Adrenal gland (tissue), 12 donors: ENCODE data around the gene RPSA. TPM values are rescaled to one million over a fixed set of nuclear protein-coding genes. Genes with fewer than 3 reads are reported as not detected.
"Not testable (repeated sequence)": the region's sequence is repeated elsewhere in the genome, so short reads cannot be mapped to it uniquely, and the experiment has no call there.

Experiments
- DNase-seq, 7 donors: peaks; one replicate each; pipeline ENCODE4 v3.0.0-alpha.2; 2019 to 2020
- H3K27ac ChIP-seq, 5 donors: fragments of 200-600 bp; sonication (generic) in 4 of 5; 1 replicate in 3 of 5; 2 replicates in 2 of 5; pipeline versions ENCODE4 v1.5.1 to v1.8.0; 2016 to 2020; ENCODE audit warnings: mild to moderate bottlenecking in 1 of 5
- H3K27me3 ChIP-seq: fragments of 200-600 bp; 2 replicates; pipeline ENCODE4 v1.8.0; 2021
- H3K36me3 ChIP-seq, 2 donors: fragments of 200-600 bp; replicated peaks in 1 of 2; 1 replicate in 1 of 2; 2 replicates in 1 of 2; pipeline versions ENCODE4 v1.5.1 to v1.8.0; 2018 to 2022
- H3K4me1 ChIP-seq, 2 donors: fragments of 200-600 bp; replicated peaks in 1 of 2; 1 replicate in 1 of 2; 2 replicates in 1 of 2; pipeline versions ENCODE4 v1.5.1 to v1.8.0; 2018 to 2021
- H3K4me3 ChIP-seq, 4 donors: fragments of 200-600 bp; sonication (generic) in 3 of 4; one replicate each; pipeline ENCODE4 v1.5.1; 2016 to 2018
- H3K9me3 ChIP-seq, 3 donors: fragments of 200-600 bp; sonication (generic) in 1 of 3; replicated peaks in 1 of 3; 1 replicate in 2 of 3; 2 replicates in 1 of 3; pipeline versions ENCODE4 v1.5.1 to v1.8.0; 2016 to 2021
- POLR2A ChIP-seq, 2 donors: fragments of 450-650 bp; IDR thresholded peaks; one replicate each; pipeline ENCODE4 v1.6.1; 2017; ENCODE audit warnings: antibody characterized with exemption in 2 of 2, mild to moderate bottlenecking in 2 of 2, moderate library complexity in 1 of 2
- WGBS, 4 donors: extraction: QIAGEN DNeasy Blood & Tissue Kit in 2 of 4; methylation state at CpG; one replicate each; pipeline versions ENCODE4 v1.1.5 to v1.1.7; 2013 to 2017; 5-methylcytosine and 5-hydroxymethylcytosine counted together
- intact Hi-C, 2 donors: fragments of 100-400 bp; cut with DNase I; formaldehyde crosslinking; loops; one replicate each; pipeline versions ENCODE4 v1.14.1 to v1.15.0; 2022 to 2023
- polyA plus RNA-seq, 3 donors: library from polyadenylated mRNA; stranded (reverse); fragments of 200-250 nt in 2 of 3; fragments of 350-450 nt in 1 of 3; fragmentation: Illumina TruSeq in 1 of 3; extraction: RNeasy Lipid Tissue Mini Kit (QIAGEN cat#74804) in 1 of 3; gene quantifications; one replicate each; pipeline ENCODE4 v1.2.3, GENCODE V29; 2013 to 2014
- total RNA-seq, 9 donors: library from RNA; depleted of rRNA in 4 of 9; stranded (reverse); fragments of >200 nt in 4 of 9; fragments of 120-200 nt in 1 of 9; fragmentation: NEBNext Ultra II Directional in 1 of 9; extraction: Animal tissue kit (Norgen Biotek cat#: 25700) in 1 of 9; gene quantifications; one replicate each; pipeline versions ENCODE4 v1.1.0 to v1.2.4, GENCODE V29; 2013 to 2023
- TF ChIP-seq, protein P1 (sequence below), 6 experiments: fragments of 450-650 bp in 4 of 6; fragments of 200-600 bp in 2 of 6; sonication (generic) in 1 of 6; IDR thresholded peaks; 1 replicate in 5 of 6; 2 replicates in 1 of 6; pipeline versions ENCODE4 v1.5.1 to v1.8.0; 2016 to 2021; ENCODE audit warnings: antibody characterized with exemption in 6 of 6, mild to moderate bottlenecking in 2 of 6, moderate library complexity in 1 of 6
- donor health status: healthy with polysubstance abuse.
- donor health status: Bipolar disorder and iron deficiency.
- donor health status: DM: yes; HTN: yes; CAD: no.
- donor health status: DM: no; HTN: no; CAD: no.
- donor health status: DM: no; HTN: no; CAD: no.
- donor health status: DM: yes; HTN: yes; CAD: no.

RPSA gene
- total and polyA plus RNA-seq, 12 donors: 525 to 1,751 (median 852) TPM

DNA sequence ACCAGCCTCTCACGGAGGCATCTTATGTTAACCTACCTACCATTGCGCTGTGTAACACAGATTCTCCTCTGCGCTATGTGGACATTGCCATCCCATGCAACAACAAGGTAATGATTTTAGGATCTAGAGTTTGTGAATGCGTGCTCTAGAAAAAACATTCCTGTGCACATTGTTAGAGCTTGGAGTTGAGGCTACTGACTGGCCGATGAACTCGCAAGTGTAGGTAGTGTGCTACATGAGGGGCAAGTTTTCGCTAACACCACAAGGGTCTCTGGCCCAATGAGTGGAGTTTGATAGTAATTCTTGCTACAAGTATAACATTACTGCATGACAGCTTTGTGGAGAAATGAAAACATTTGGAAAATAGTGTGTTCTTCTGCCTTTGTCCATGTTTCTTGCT lies 4.4 kb downstream of the RPSA start:
- H3K27me3 ChIP-seq: no peaks in the 10 kb centered on the region
- no peak for DNase-seq
- intact Hi-C loops: no loop called here
- peaks cover 6 to 18% of the 10 kb centered on the region in 2 donors for H3K4me1 ChIP-seq
- no peak overlapping the region for H3K4me3 ChIP-seq
- H3K9me3 ChIP-seq: no peaks in the 10 kb centered on the region
- H3K27ac ChIP-seq: no peak overlapping the region
- TF ChIP-seq, protein P1, sequence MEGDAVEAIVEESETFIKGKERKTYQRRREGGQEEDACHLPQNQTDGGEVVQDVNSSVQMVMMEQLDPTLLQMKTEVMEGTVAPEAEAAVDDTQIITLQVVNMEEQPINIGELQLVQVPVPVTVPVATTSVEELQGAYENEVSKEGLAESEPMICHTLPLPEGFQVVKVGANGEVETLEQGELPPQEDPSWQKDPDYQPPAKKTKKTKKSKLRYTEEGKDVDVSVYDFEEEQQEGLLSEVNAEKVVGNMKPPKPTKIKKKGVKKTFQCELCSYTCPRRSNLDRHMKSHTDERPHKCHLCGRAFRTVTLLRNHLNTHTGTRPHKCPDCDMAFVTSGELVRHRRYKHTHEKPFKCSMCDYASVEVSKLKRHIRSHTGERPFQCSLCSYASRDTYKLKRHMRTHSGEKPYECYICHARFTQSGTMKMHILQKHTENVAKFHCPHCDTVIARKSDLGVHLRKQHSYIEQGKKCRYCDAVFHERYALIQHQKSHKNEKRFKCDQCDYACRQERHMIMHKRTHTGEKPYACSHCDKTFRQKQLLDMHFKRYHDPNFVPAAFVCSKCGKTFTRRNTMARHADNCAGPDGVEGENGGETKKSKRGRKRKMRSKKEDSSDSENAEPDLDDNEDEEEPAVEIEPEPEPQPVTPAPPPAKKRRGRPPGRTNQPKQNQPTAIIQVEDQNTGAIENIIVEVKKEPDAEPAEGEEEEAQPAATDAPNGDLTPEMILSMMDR (IDR thresholded peaks at IDR 0.05): no peak
- TF ChIP-seq POLR2A (IDR thresholded peaks at IDR 0.05): no peak
- 96 to 99% (median 98%) methylated on average over 4 to 7 of the region's 7 CpGs for WGBS, 4 donors
- H3K36me3 ChIP-seq: peaks cover 0 to 48% of the 10 kb centered on the region in 2 donors

- H3K4me1 ChIP-seq: peaks cover 3 to 8% of the 10 kb centered on the region in 2 donors
These were observed 6.2 kb downstream of the RPSA start for GRCh38 chr3:39412668-39413260.

DNA sequence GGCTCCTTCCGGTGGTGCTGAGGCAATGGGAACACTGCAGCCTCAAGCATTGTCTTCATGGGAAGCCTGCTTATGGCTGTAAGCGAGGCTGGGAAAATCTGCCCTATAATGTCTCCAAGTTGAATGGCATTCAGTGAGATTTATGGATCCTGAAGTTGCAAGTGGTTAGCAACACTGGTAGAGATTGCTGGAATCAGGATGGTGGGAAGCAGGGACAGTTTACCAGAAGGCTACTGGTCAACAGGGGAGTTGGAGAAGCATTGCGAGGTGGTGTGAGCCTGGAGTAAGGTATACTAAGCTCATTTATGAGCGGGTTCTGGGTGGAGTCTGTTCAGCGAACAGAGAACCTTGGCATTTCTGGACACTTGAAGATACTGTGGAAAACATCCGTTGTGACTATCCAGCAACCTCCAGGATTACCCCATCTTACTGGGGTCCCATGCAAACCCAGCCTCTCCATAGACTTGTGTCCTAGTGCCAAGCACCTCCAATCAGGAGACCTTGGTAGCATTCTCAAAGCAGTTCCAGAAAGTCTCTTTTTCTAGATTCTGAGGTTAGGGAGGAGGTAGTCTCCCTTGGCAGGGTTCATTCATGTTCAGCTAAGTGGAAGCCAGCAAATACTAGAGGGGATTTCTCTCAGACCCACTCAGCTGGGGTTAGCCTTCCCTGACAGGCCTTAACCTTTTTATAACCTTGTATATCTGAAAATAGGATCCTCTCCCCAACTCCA lies 7.3 kb downstream of the RPSA start:
- Histone ChIP-seq H3K4me1 (peaks cover 0 to 3% of the 10 kb centered on the region in 2 donors), H3K4me3 (no peak overlapping the region), H3K36me3 (peaks cover 0 to 48% of the 10 kb centered on the region in 2 donors), H3K9me3 (no peaks in the 10 kb centered on the region), H3K27ac (no peak overlapping the region), H3K27me3 (no peaks in the 10 kb centered on the region)
- 59 to 79% (median 70%) methylated on average over 6 of the region's 6 CpGs for WGBS, 4 donors
- TF ChIP-seq, protein P1 (IDR thresholded peaks at IDR 0.05): no peak
- no peak for TF ChIP-seq POLR2A (IDR thresholded peaks at IDR 0.05)
- intact Hi-C loops: no loop called here
- no peak for DNase-seq

More at GRCh38 chr3:39412668-39413260, 6.2 kb downstream of the RPSA start:
- Histone ChIP-seq H3K9me3 (no peaks in the 10 kb centered on the region), H3K36me3 (peaks cover 0 to 48% of the 10 kb centered on the region in 2 donors), H3K27ac (no peak overlapping the region), H3K4me3 (no peak overlapping the region), H3K27me3 (no peaks in the 10 kb centered on the region)
- no peak for TF ChIP-seq POLR2A (IDR thresholded peaks at IDR 0.05)
- TF ChIP-seq, protein P1 (IDR thresholded peaks at IDR 0.05): no peak
- no peak for DNase-seq
- WGBS, 4 donors: 92 to 93% (median 92%) methylated on average over 9 of the region's 9 CpGs
- intact Hi-C loops: no loop called here

DNA sequence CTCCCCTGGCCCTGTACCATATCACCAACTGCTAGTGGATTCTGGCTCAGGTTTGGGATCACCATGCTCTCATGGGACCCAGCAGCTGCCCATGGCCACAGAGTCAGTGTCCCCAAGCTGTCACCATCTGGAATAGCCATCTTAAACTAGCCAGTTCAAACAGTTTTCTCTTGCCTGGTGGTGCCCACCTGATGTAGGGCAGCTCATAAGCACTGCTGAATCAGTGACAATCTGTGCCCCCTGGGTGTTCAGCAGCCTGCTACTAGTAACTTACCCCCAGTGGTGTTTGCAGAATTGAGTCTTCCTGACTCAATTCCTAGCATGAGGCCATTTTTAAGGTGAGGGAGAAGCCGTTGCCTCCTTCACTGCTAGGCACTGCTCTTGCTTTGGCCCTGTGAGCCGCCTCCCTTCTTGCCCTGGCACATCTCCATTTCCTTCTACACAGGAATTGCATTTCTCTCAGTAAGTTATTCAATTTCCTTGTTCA lies 7.9 kb downstream of the RPSA start:
- DNase-seq: no peak
- Histone ChIP-seq H3K9me3 (no peaks in the 10 kb centered on the region), H3K4me1 (peaks cover 0 to 3% of the 10 kb centered on the region in 2 donors), H3K4me3 (no peak overlapping the region), H3K36me3 (peaks cover 0 to 44% of the 10 kb centered on the region in 2 donors), H3K27me3 (no peaks in the 10 kb centered on the region), H3K27ac (no peak overlapping the region)
- intact Hi-C loops: no loop called here
- 60 to 78% (median 72%) methylated on average over 2 of the region's 2 CpGs for WGBS, 4 donors
- no peak for TF ChIP-seq POLR2A (IDR thresholded peaks at IDR 0.05)
- TF ChIP-seq, protein P1 (IDR thresholded peaks at IDR 0.05): no peak

DNA sequence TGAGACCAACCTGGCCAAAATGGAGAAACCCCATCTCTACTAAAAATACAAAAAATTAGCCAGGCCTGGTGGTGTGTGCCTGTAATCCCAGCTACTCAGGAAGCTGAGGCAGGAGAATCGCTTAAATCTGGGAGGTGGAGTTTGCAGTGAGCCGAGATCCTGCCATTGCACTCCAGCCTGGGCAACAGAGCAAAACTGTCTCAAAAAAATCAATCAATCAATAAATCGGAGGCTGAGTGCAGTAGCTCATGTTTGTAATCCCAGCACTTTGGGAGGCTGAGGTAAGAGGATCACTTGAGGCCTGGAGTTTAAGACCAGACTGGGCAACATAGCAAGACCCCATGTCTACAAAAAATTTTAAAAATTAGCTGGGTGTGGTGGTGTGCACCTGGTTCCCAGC lies 8.8 kb downstream of the RPSA start:
- H3K27me3 ChIP-seq, H3K9me3 ChIP-seq, H3K4me3 ChIP-seq, DNase-seq, H3K4me1 ChIP-seq, H3K27ac ChIP-seq: not testable (repeated sequence)
- WGBS, 4 donors: 87 to 91% (median 89%) methylated on average over 3 of the region's 3 CpGs
- peaks cover 0 to 35% of the 10 kb centered on the region in 2 donors for H3K36me3 ChIP-seq
- intact Hi-C loops: loop anchor here (5.0 kb wide), 1 partner anchor 82 kb away; no protein-coding TSS in a partner anchor
